HUES64 (cell line): Measurements from ENCODE around the gene ZBTB7A.

Experiments
- H3K27ac ChIP-seq: 2 replicates; pipeline ENCODE4 v1.7.0; 2013; ENCODE audit warnings: low read depth, low read length, inconsistent platforms
- H3K27me3 ChIP-seq: 2 replicates; pipeline ENCODE4 v1.6.1; 2013; ENCODE audit warnings: mild to moderate bottlenecking, low read length; ENCODE audit not compliant: insufficient read depth
- H3K36me3 ChIP-seq: 2 replicates; pipeline ENCODE4 v1.6.1; 2013; ENCODE audit warnings: mild to moderate bottlenecking, low read length; ENCODE audit not compliant: insufficient read depth
- H3K4me1 ChIP-seq: 2 replicates; pipeline ENCODE4 v1.6.1; 2013; ENCODE audit warnings: mild to moderate bottlenecking, low read length, moderate library complexity; ENCODE audit not compliant: insufficient read depth
- H3K4me3 ChIP-seq: 2 replicates; pipeline ENCODE4 v1.5.1; 2013; ENCODE audit warnings: mild to moderate bottlenecking, low read length, moderate library complexity
- H3K9ac ChIP-seq: 2 replicates; pipeline ENCODE4 v1.6.1; 2013; ENCODE audit warnings: mild to moderate bottlenecking, low read depth, low read length
- H3K9me3 ChIP-seq: 2 replicates; pipeline ENCODE4 v1.6.1; 2013; ENCODE audit warnings: low read depth, low read length; ENCODE audit not compliant: insufficient read depth
- WGBS: fragments of 150-250, 120-280 bp; methylation state at CpG from one replicate; pipeline ENCODE4 v1.1.7; 2013; ENCODE audit warnings: missing lambda C conversion rate; 5-methylcytosine and 5-hydroxymethylcytosine counted together

ZBTB7A gene

GRCh38 chr19:4090356-4091220, 23.9 kb upstream of the ZBTB7A start:
- no peak overlapping the region for H3K4me3 ChIP-seq
- H3K9ac ChIP-seq: no peak overlapping the region
- H3K27me3 ChIP-seq: no peaks in the 10 kb centered on the region
- no peaks in the 10 kb centered on the region for H3K9me3 ChIP-seq
- 95% methylated on average over 52 of the region's 52 CpGs for WGBS
- H3K36me3 ChIP-seq: peaks cover 49% of the 10 kb centered on the region
- H3K27ac ChIP-seq: no peak overlapping the region
- no peaks in the 10 kb centered on the region for H3K4me1 ChIP-seq

- Histone ChIP-seq H3K36me3 (peaks cover 45% of the 10 kb centered on the region), H3K4me1 (no peaks in the 10 kb centered on the region), H3K4me3 (no peak overlapping the region), H3K9ac (no peak overlapping the region), H3K27ac (no peak overlapping the region), H3K27me3 (no peaks in the 10 kb centered on the region), H3K9me3 (no peaks in the 10 kb centered on the region)
- WGBS: 96% methylated on average over 22 of the region's 22 CpGs
Measured at GRCh38 chr19:4089946-4090345, 23.2 kb upstream of the ZBTB7A start.

DNA sequence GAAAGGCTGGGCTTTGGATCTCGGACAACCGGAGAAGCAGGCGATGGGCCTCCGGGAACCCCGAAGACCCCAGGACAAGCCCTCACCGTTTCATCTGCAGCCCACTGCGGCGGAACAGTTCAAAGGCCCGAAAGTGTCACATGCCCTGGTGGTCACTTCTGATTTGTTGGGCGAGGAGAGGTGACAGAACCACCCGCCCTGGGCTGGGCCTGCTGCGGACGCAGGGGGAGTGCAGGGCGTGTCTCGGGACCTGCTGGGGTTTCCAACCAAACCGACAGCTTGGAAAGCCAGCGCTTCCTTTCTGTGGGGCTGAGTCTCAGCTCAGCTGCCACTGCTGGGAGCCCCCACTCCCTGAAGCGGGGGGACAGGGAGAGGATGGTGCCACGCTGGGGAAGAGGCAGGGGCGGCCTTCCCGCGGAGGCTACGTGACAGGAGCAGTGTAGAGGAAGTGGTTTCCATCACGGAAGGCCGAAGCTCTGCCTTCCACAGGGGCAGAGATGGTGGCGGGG, 22.8 kb upstream of the ZBTB7A start:
- Histone ChIP-seq H3K27ac (no peak overlapping the region), H3K9ac (no peak overlapping the region), H3K4me1 (no peaks in the 10 kb centered on the region), H3K36me3 (peaks cover 42% of the 10 kb centered on the region), H3K4me3 (no peak overlapping the region), H3K9me3 (no peaks in the 10 kb centered on the region), H3K27me3 (no peaks in the 10 kb centered on the region)
- 94% methylated on average over 26 of the region's 26 CpGs for WGBS

DNA sequence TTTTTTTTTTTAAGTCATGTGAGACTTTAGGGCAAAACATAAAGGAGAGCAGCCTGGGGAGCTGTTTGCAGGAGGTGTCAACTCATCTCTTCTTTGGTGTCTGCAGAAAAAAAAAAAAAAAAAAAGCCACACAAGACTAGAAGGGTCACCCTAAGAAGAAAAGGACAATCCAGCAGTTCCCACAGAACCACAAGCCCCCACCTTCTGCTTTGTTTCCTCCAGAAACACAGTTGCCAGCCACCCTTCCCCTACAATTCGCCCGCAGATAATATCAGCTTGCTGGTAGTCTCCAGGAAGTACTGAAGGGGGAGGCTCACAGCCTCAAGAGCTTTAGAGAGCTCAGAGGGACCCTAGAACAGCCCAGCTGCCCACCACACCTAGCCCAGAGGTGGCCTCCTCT, 22.3 kb upstream of the ZBTB7A start:
- Histone ChIP-seq H3K36me3 (peaks cover 38% of the 10 kb centered on the region), H3K9ac (no peak overlapping the region), H3K27ac (no peak overlapping the region), H3K4me3 (no peak overlapping the region), H3K27me3 (no peaks in the 10 kb centered on the region), H3K4me1 (no peaks in the 10 kb centered on the region), H3K9me3 (no peaks in the 10 kb centered on the region)
- WGBS: 100% methylated on average over 2 of the region's 2 CpGs

DNA sequence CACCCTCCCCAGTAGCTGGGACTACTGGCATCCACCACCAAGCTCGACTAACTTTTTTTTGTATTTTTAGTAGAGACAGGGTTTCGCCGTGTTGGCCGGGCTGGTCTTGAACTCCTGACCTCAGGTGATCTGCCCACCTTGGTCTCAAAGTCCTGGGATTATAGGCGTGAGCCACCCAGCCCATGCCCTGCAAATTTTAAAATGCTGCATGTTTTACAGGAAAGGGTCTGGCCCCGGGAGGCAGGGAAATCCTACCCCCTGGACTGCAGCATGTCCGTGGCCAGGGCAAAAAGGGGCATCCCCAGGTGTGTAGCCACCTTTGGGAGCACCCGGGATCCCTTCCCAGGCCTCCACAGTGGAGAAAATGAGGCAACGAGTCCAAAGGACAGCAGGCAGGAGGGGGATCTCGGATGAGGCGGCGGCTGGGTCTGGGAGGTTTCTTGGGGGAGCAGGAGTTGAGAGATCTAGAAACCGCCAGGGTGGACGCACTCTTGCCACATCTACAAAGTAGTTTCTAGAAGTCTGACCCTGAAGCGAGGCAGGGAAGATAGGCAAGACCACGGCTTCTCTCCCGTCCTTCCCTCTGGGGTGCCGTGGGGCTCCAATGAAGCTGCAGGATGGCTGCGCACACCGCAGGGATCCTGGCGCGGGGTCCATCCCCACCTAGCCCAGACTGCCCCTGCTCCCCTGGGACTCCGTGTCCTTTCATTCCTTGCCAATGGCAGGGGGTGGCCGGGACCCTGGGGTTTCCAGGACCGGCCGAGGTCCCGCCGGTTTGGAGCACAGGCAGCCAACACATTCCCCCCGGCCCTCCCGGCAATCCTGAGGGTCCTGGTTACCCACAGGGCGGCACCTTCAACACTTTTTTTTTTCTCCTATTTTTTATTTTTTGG, 21.3 kb upstream of the ZBTB7A start:
- 92% methylated on average over 31 of the region's 31 CpGs for WGBS

DNA sequence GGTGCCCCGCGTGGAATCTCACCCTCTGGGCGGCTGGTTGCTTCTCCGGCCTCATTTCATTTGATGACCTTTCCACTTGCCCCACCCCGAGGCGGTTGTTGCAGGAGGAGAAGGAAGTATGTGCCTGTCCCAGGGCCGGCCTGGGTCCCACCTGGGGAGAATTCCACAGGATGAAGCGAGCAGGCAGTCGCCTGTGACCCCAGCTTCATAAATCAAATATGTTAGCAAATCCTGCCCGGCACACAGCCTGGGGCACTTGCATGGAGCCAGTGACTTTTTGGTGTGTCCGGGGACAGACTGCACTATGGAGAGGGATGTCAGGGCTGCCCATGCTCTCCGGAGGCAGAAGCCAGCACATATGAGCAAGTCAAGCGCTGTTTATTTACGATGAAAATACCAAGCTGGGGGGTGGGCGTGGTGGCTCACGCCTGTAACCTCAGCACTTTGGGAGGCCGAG, 19.7 kb upstream of the ZBTB7A start:
- no peaks in the 10 kb centered on the region for H3K9me3 ChIP-seq
- H3K27me3 ChIP-seq: no peaks in the 10 kb centered on the region
- H3K4me3 ChIP-seq: no peak overlapping the region
- H3K27ac ChIP-seq: no peak overlapping the region
- no peak overlapping the region for H3K9ac ChIP-seq
- peaks cover 20% of the 10 kb centered on the region for H3K36me3 ChIP-seq
- no peaks in the 10 kb centered on the region for H3K4me1 ChIP-seq
- WGBS: 82% methylated on average over 17 of the region's 17 CpGs

More for the DNA sequence above, 21.3 kb upstream of the ZBTB7A start:
- no peak overlapping the region for H3K4me3 ChIP-seq
- H3K36me3 ChIP-seq: peaks cover 32% of the 10 kb centered on the region
- H3K4me1 ChIP-seq: no peaks in the 10 kb centered on the region
- no peak overlapping the region; the same call in 1 of the 2 replicates for H3K27ac ChIP-seq
- H3K9me3 ChIP-seq: no peaks in the 10 kb centered on the region
- no peak overlapping the region; the same call in 1 of the 2 replicates for H3K9ac ChIP-seq
- H3K27me3 ChIP-seq: no peaks in the 10 kb centered on the region

GRCh38 chr19:4084547-4084877, 17.8 kb upstream of the ZBTB7A start:
- Histone ChIP-seq H3K27ac (no peak overlapping the region), H3K9me3 (no peaks in the 10 kb centered on the region), H3K27me3 (no peaks in the 10 kb centered on the region), H3K4me3 (no peak overlapping the region), H3K9ac (no peak overlapping the region), H3K36me3 (peaks cover 8% of the 10 kb centered on the region), H3K4me1 (no peaks in the 10 kb centered on the region)
- WGBS: 91% methylated on average over 8 of the region's 8 CpGs

GRCh38 chr19:4083677-4084546, 17.2 kb upstream of the ZBTB7A start:
- WGBS: 86% methylated on average over 27 of the region's 28 CpGs

GRCh38 chr19:4082172-4082571, 15.5 kb upstream of the ZBTB7A start:
- WGBS: 79% methylated on average over 9 of the region's 9 CpGs
- Histone ChIP-seq H3K36me3 (no peaks in the 10 kb centered on the region), H3K27ac (no peak overlapping the region)

More at GRCh38 chr19:4083677-4084546, 17.2 kb upstream of the ZBTB7A start:
- no peaks in the 10 kb centered on the region for H3K27me3 ChIP-seq
- H3K9ac ChIP-seq: no peak overlapping the region
- no peak overlapping the region for H3K4me3 ChIP-seq
- no peaks in the 10 kb centered on the region for H3K4me1 ChIP-seq
- H3K27ac ChIP-seq: no peak overlapping the region
- H3K9me3 ChIP-seq: no peaks in the 10 kb centered on the region
- H3K36me3 ChIP-seq: peaks cover 2% of the 10 kb centered on the region; the same call in 1 of the 2 replicates

GRCh38 chr19:4081441-4082129, 14.9 kb upstream of the ZBTB7A start:
- H3K36me3 ChIP-seq: no peaks in the 10 kb centered on the region
- H3K4me3 ChIP-seq: no peak overlapping the region
- no peak overlapping the region for H3K9ac ChIP-seq
- 17% methylated on average over 2 of the region's 2 CpGs for WGBS
- H3K9me3 ChIP-seq: no peaks in the 10 kb centered on the region
- H3K27ac ChIP-seq: no peak overlapping the region
- no peaks in the 10 kb centered on the region for H3K27me3 ChIP-seq
- no peaks in the 10 kb centered on the region; the same call in 1 of the 2 replicates for H3K4me1 ChIP-seq

More at GRCh38 chr19:4082172-4082571, 15.5 kb upstream of the ZBTB7A start:
- no peaks in the 10 kb centered on the region for H3K9me3 ChIP-seq
- no peak overlapping the region for H3K4me3 ChIP-seq
- H3K27me3 ChIP-seq: no peaks in the 10 kb centered on the region
- no peaks in the 10 kb centered on the region; the same call in 1 of the 2 replicates for H3K4me1 ChIP-seq
- no peak overlapping the region for H3K9ac ChIP-seq
